Measurements from ENCODE around the gene ERFL.

ERFL gene

GRCh38 chr19:41925208-41926003, 2.8 kb downstream of the ERFL start:
- H3K27me3 ChIP-seq (ENCODE audit: insufficient read depth, poor library complexity, severe bottlenecking) = peaks cover 46% of the 10 kb centered on the region
- no peak for TF ChIP-seq REST (IDR thresholded peaks at IDR 0.05; ENCODE audit: insufficient replicate concordance, low read depth)
- TF ChIP-seq POLR2AphosphoS5 (IDR thresholded peaks at IDR 0.05; ENCODE audit: low read depth) = no peak
- no peak for TF ChIP-seq GABPA (IDR thresholded peaks at IDR 0.05; ENCODE audit: low read depth)
- H3K4me3 ChIP-seq (replicated peaks; ENCODE audit: insufficient read depth, low read length) = no peak overlapping the region

GRCh38 chr19:41924151-41925145, 3.8 kb downstream of the ERFL start:
- Histone ChIP-seq H3K27me3 (ENCODE audit: insufficient read depth, poor library complexity, severe bottlenecking) (peaks cover 40% of the 10 kb centered on the region), H3K27ac (replicated peaks) (no peak overlapping the region), H3K4me3 (replicated peaks; ENCODE audit: insufficient read depth, low read length) (no peak overlapping the region)
- no peak for DNase-seq (ENCODE audit: low read depth in 1 of 2, low spot score in 1 of 2)
- TF ChIP-seq GABPA (IDR thresholded peaks at IDR 0.05; ENCODE audit: low read depth) (no peak), REST (IDR thresholded peaks at IDR 0.05; ENCODE audit: insufficient replicate concordance, low read depth) (no peak), POLR2AphosphoS5 (IDR thresholded peaks at IDR 0.05; ENCODE audit: low read depth) (no peak), SPI1 (IDR thresholded peaks at IDR 0.05; ENCODE audit: borderline replicate concordance, low read depth) (no peak), CTCF (IDR thresholded peaks at IDR 0.05; ENCODE audit: insufficient read depth, low read length) (no peak)

More at GRCh38 chr19:41925208-41926003, 2.8 kb downstream of the ERFL start:
- no peak for DNase-seq (ENCODE audit: low read depth in 1 of 2, low spot score in 1 of 2)
- H3K27ac ChIP-seq (replicated peaks) = no peak overlapping the region

GRCh38 chr19:41923045-41923788, 5.0 kb downstream of the ERFL start:
- no peak for TF ChIP-seq POLR2AphosphoS5 (IDR thresholded peaks at IDR 0.05; ENCODE audit: low read depth)
- TF ChIP-seq SPI1 (IDR thresholded peaks at IDR 0.05; ENCODE audit: borderline replicate concordance, low read depth) = no peak
- TF ChIP-seq CTCF (IDR thresholded peaks at IDR 0.05; ENCODE audit: insufficient read depth, low read length) = no peak
- TF ChIP-seq GABPA (IDR thresholded peaks at IDR 0.05; ENCODE audit: low read depth) = no peak
- H3K27ac ChIP-seq (replicated peaks) = no peak overlapping the region
- H3K27me3 ChIP-seq (ENCODE audit: insufficient read depth, poor library complexity, severe bottlenecking) = peaks cover 35% of the 10 kb centered on the region
- no peak for DNase-seq (ENCODE audit: low read depth in 1 of 2, low spot score in 1 of 2)
- no peak overlapping the region for H3K4me3 ChIP-seq (replicated peaks; ENCODE audit: insufficient read depth, low read length)
